Measurements from ENCODE around the gene CHI3L1.

- no peak for TF ChIP-seq POLR2A (IDR thresholded peaks at IDR 0.05)
- no peak for TF ChIP-seq CTCF (IDR thresholded peaks at IDR 0.05)
These were observed 11.2 kb downstream of the CHI3L1 start, which contains the start of gene MYBPH for GRCh38 chr1:203175237-203175826.
